GM12874 (cell line): ENCODE measurements around the gene HEPHL1.

Source experiments
- TF ChIP-seq, protein P1 (sequence below): IDR thresholded peaks from 2 replicates; pipeline ENCODE4 v1.5.1; 2011; ENCODE audit warnings: low read depth, mild to moderate bottlenecking, control low read depth, low read length, moderate library complexity; ENCODE audit not compliant: insufficient read depth

The HEPHL1 gene

DNA sequence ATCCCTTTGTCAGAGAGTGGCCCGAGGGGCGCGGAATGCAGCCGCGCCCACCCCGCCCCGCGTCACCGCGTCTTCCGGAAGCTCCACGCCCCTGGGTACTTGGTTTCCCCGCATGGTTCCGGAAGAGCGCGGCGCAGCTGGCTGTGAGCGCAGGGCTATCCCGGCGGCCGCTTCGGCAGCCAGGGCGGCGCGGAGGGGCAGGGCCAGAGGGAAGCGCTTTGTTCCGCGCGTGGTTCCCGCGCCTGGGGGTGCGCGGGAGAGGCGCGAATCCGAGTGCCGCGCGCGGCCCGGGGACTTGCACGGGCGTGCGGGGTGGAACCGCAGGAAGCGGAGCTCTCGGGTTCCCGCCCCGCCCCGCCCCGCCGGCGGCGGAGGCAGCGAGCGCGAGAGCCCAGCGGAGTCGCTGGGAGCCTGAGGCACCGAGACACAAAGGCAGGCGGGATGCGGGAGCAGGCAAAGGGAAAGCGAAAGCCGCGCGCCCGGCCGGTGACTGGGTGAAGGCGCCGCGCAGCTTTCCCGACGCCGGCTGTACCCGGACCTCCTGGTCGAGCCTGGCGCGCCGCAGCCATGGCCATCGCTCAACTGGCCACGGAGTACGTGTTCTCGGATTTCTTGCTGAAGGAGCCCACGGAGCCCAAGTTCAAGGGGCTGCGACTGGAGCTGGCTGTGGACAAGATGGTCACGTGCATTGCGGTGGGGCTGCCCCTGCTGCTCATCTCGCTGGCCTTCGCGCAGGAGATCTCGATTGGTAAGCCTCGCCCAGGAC is 107.8 kb downstream of the HEPHL1 start, which contains the start of gene PANX1:
Gene PANX1, plus strand, starts transcription at position 96 of the 766 bp plus-strand sequence. Its CDS starts 472 bp downstream, at position 568.
- TF ChIP-seq, protein P1, sequence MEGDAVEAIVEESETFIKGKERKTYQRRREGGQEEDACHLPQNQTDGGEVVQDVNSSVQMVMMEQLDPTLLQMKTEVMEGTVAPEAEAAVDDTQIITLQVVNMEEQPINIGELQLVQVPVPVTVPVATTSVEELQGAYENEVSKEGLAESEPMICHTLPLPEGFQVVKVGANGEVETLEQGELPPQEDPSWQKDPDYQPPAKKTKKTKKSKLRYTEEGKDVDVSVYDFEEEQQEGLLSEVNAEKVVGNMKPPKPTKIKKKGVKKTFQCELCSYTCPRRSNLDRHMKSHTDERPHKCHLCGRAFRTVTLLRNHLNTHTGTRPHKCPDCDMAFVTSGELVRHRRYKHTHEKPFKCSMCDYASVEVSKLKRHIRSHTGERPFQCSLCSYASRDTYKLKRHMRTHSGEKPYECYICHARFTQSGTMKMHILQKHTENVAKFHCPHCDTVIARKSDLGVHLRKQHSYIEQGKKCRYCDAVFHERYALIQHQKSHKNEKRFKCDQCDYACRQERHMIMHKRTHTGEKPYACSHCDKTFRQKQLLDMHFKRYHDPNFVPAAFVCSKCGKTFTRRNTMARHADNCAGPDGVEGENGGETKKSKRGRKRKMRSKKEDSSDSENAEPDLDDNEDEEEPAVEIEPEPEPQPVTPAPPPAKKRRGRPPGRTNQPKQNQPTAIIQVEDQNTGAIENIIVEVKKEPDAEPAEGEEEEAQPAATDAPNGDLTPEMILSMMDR, result no peak

DNA sequence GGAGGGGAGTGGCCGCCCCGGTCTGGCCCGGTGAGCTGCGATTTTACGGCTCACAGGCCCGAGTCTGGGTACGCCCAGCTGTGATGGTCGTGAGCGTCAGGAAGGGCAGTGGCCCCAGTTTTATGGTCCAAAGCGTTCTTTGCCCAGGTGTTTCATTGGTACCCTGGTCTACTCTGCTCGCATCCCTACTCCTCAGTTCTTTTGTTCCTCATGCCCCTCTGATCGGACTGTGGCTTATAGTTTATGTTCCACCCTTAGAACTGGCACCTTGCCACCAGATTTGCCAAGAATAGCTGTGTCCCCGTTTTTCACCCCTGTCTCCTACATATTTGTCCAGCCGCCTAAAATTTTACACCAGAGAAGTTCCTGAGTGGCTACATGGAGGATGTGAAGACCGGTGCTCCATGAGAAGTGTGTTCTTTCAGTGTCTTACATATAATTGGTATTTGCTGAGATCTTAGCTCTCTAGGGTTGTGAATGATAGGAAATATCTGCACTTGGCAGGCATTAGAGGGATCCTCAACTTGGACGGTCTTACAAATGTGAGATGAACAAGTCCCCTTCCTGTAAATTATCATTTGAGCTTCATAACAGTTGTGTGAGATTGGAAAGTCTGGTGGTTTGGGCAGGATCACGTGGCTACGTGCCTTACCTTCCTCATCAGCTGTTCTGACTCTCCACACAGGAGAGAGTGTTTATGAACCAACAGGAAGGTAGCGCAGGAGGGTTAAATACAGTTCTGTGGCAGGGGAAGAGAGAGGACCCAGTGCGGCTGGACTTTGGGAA is 108.6 kb downstream of the HEPHL1 start:
- TF ChIP-seq, protein P1, result no peak

DNA sequence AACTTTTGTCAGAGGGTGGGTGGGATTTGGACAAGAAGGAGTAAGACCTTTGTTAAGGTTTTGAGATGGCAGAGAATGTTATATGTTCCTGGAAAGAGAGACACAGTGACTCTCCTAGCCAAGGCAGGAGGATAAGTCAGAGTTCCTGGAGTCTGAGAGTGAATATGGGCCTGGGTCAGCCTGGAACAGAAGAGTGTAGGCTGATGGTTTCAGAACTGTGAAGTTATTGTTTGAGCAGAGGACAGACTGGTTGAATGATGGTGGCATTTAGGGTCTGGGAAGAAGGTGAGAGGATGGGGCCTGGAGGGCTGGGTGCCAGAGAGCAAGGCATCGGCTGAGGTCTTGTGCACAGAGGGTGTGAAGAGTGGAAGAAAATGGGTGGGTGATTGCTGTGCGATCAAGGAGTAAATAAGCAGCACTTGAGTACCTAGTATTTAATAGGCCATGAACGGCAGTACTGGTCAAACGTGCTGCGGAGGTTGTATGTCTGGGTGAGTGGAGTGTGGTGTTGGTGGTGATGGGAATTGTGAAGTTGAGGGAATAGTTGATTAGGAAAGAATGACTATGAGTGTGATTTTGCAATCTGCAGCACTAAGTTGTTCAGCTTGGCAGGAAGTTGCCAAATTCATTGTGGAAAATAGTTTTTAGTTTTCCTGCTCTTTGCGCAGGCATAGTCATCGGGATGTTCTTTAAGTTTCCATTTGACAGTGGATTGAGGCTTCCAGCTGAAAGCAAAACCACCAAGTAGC is 109.3 kb downstream of the HEPHL1 start:
- TF ChIP-seq, protein P1, result no peak

DNA sequence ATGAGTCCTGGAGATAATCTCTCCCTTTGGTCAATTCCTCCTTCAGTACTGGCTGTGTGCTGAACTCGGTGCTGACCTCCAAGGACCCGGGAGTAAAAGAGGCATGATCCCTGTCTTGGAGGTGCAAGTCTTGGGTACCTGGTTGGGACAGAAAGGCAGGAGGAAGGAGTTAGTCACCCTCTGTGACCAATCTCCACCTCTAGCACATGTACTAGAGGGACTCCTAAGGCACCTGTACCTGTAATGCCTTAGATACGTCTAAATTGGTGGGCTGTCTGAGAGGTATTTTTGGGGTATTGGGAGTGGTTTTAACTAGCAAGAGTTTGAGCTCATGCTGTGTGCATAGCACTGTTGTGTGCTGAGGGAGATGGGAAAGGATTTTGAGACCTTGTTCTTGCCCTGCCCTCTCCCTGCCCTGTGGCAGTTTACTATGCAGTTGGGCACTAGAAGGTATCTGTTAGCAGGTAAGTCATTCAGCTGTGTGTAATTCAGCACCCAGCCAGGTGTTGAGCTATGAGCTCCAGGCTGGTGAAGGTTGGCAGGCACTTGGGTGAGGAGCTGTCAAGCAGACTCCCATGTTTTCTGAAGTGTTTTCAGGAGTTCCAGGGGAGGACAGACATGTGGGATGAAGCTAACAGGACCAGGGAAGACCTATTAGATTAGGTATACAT is 110.0 kb downstream of the HEPHL1 start:
- TF ChIP-seq, protein P1, result no peak

DNA sequence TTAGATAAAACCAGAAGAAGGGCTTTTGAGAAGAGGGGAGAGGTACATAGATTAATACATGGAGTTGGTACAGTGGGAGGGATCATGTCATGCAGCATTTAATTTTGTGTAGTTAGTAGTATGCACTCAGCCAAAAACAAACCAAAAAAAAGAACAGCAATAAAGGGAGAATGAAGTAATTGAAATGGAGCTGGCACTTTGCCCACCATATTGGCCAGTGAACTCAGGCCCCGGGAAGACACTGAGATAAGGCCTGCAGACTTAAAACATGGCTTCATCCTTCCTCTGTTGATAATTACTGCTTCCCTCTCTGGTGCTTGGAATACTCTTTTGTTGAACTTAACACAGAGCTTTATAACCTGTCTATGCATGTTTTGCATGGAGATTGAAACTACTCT is 110.6 kb downstream of the HEPHL1 start:
- TF ChIP-seq, protein P1, result no peak

DNA sequence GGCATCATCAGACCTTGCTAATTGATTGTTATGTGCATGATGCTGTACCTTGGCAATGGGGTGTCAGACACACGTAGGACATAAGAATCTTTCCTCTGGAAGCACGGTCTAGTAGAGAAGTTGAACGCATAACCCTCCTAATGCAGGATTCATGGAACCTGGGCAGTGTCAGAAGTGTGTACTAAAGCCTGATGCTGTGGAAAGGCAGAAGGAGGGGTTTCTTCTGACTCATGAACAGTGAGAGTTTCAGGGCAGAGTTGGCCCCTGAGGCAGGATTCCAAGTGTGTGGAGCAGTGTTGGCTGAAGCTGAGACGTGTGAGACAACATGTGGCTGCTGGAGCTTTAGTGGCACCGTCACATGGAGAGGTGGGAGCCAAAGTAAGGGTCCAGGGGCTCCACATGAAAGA is 111.0 kb downstream of the HEPHL1 start:
- TF ChIP-seq, protein P1, result no peak
